Right lobe of liver (tissue), 4 donors: ENCODE results near the gene SOWAHA.

Experiments used
- CTCF ChIP-seq, 4 donors: fragments of 200-600 bp in 3 of 4; fragments of 450-650 bp in 1 of 4; IDR thresholded peaks; one replicate each; pipeline versions ENCODE4 v1.5.1 to v1.8.0; 2016 to 2022; ENCODE audit warnings: antibody characterized with exemption in 4 of 4, mild to moderate bottlenecking in 2 of 4
- POLR2A ChIP-seq: fragments of 450-650 bp; IDR thresholded peaks from one replicate; pipeline ENCODE4 v1.6.1; 2017; ENCODE audit warnings: antibody characterized with exemption, mild to moderate bottlenecking
- donor health status: DM: no; HTN: no; CAD: no.
- donor health status: DM: no; HTN: no; CAD: no.
- donor health status: DM: no; HTN: yes; CAD: no.

- TF ChIP-seq POLR2A (no peak), CTCF (IDR thresholded peaks at IDR 0.05) (no peak)
Measured at GRCh38 chr5:132827943-132828673, 15.0 kb downstream of the SOWAHA start.
